H1 (cell line): ENCODE results near the gene GFRA3. TPM values are rescaled to one million over a fixed set of nuclear protein-coding genes. Genes with fewer than 3 reads are reported as not detected.

Source experiments
- CTCF ChIA-PET: fragments of 300-600 bp; sonication (Branson Sonifier 250); formaldehyde crosslinking; loops from one replicate; lab custom pipeline; 2021; ENCODE audit not compliant: partially characterized antibody; lab: Charles Lee
- POLR2A ChIA-PET: fragments of 300-600 bp; sonication (Branson Sonifier 250); formaldehyde crosslinking; loops from one replicate; lab custom pipeline; 2021; ENCODE audit warnings: inconsistent platforms; ENCODE audit not compliant: partially characterized antibody; lab: Charles Lee
- DNase-seq, 2 experiments: peaks; one replicate each; pipeline versions ENCODE4 v3.0.0 to v3.0.0-alpha.2; 2010 to 2022; ENCODE audit warnings: low spot score in 2 of 2, low read depth in 1 of 2, mixed read lengths in 1 of 2
- FAIRE-seq: peaks from 2 replicates; lab custom pipeline; 2011; peaks lifted over from hg19 to GRCh38; lab: Jason Lieb, UNC
- H2AFZ ChIP-seq: 2 replicates; pipeline ENCODE4 v1.8.1; 2012; ENCODE audit warnings: low read length, inconsistent platforms
- H2AK5ac ChIP-seq: 2 replicates; pipeline ENCODE4 v1.6.1; 2013; ENCODE audit warnings: low read depth, low read length
- H2BK120ac ChIP-seq: replicated peaks from 2 replicates; pipeline ENCODE3; 2013; ENCODE audit warnings: low read depth, low read length, inconsistent platforms
- H2BK12ac ChIP-seq: 2 replicates; pipeline ENCODE4 v1.6.1; 2013; ENCODE audit warnings: low read depth, low read length
- H2BK15ac ChIP-seq: 2 replicates; pipeline ENCODE4 v1.6.1; 2013; ENCODE audit warnings: low read length
- H2BK20ac ChIP-seq: 2 replicates; pipeline ENCODE4 v1.6.1; 2013; ENCODE audit warnings: low read length
- H2BK5ac ChIP-seq: 2 replicates; pipeline ENCODE4 v1.6.1; 2013; ENCODE audit warnings: low read depth, low read length
- H3K14ac ChIP-seq: 2 replicates; pipeline ENCODE4 v1.6.1; 2013; ENCODE audit warnings: inconsistent platforms; ENCODE audit not compliant: insufficient read length
- H3K18ac ChIP-seq: 2 replicates; pipeline ENCODE4 v1.6.1; 2013; ENCODE audit warnings: low read length; ENCODE audit errors: extremely low read depth
- H3K23ac ChIP-seq: 2 replicates; pipeline ENCODE4 v1.6.1; 2013; ENCODE audit warnings: inconsistent platforms; ENCODE audit not compliant: insufficient read length
- H3K23me2 ChIP-seq: 2 replicates; pipeline ENCODE4 v1.6.1; 2013; ENCODE audit warnings: low read depth, low read length
- H3K27ac ChIP-seq: 2 replicates; pipeline ENCODE4 v1.6.1; 2011; ENCODE audit warnings: low read depth, low read length, inconsistent platforms
- H3K27me3 ChIP-seq, 4 experiments: replicated peaks in 1 of 4; 1 replicate in 1 of 4; 2 replicates in 3 of 4; pipeline versions ENCODE4 v1.6.1 to v1.8.1; 2011 to 2013; ENCODE audit warnings: low read length in 3 of 4, mild to moderate bottlenecking in 3 of 4, inconsistent platforms in 2 of 4, mixed read lengths in 2 of 4, moderate library complexity in 1 of 4; ENCODE audit not compliant: control insufficient read depth in 3 of 4, insufficient read depth in 3 of 4; ENCODE audit errors: extremely low read depth in 1 of 4
- H3K36me3 ChIP-seq, 4 experiments: 2 replicates each; pipeline versions ENCODE4 v1.6.1 to v1.8.1; 2011 to 2013; ENCODE audit warnings: mild to moderate bottlenecking in 4 of 4, low read length in 3 of 4, moderate library complexity in 2 of 4, control low read depth in 1 of 4, inconsistent platforms in 1 of 4; ENCODE audit not compliant: insufficient read depth in 4 of 4, control insufficient read depth in 2 of 4
- H3K4ac ChIP-seq: replicated peaks from 2 replicates; pipeline ENCODE3; 2013; ENCODE audit warnings: low read length, low read depth, mixed read lengths, inconsistent platforms; ENCODE audit not compliant: insufficient read length
- H3K4me1 ChIP-seq, 4 experiments: replicated peaks in 1 of 4; 1 replicate in 1 of 4; 2 replicates in 3 of 4; pipeline versions ENCODE4 v1.6.1 to v1.8.1; 2011 to 2013; ENCODE audit warnings: low read length in 3 of 4, inconsistent platforms in 2 of 4, mixed read lengths in 1 of 4; ENCODE audit not compliant: insufficient read depth in 4 of 4, control insufficient read depth in 3 of 4
- H3K4me2 ChIP-seq, 2 experiments: 2 replicates each; pipeline versions ENCODE4 v1.6.1 to v1.8.1; 2011 to 2013; ENCODE audit warnings: low read depth in 2 of 2, low read length in 2 of 2, control low read depth in 1 of 2, inconsistent platforms in 1 of 2, mild to moderate bottlenecking in 1 of 2; ENCODE audit not compliant: insufficient read depth in 1 of 2
- H3K4me3 ChIP-seq, 4 experiments: fragments of 200-600, 300-600 bp in 1 of 4; sonication (generic), shearing (Covaris generic), sonication (Bioruptor Twin) in 1 of 4; 2 replicates each; pipeline versions ENCODE4 v1.5.1 to v1.8.1; 2011 to 2016; ENCODE audit warnings: low read length in 4 of 4, low read depth in 3 of 4, control low read depth in 2 of 4, inconsistent platforms in 2 of 4, mild to moderate bottlenecking in 2 of 4, mixed read lengths in 1 of 4, moderate library complexity in 1 of 4; ENCODE audit not compliant: insufficient read depth in 2 of 4; ENCODE audit errors: extremely low read depth in 1 of 4
- H3K56ac ChIP-seq: replicated peaks from 2 replicates; pipeline ENCODE3; 2013; ENCODE audit warnings: low read depth, mild to moderate bottlenecking, mixed read lengths, low read length, inconsistent platforms; ENCODE audit not compliant: insufficient read length
- H3K79me1 ChIP-seq: 2 replicates; pipeline ENCODE4 v1.6.1; 2013; ENCODE audit warnings: low read depth, low read length, control low read depth
- H3K79me2 ChIP-seq, 2 experiments: 2 replicates each; pipeline versions ENCODE4 v1.6.1 to v1.8.1; 2012 to 2013; ENCODE audit warnings: low read length in 2 of 2, mild to moderate bottlenecking in 2 of 2, inconsistent platforms in 1 of 2; ENCODE audit not compliant: insufficient read depth in 2 of 2, control insufficient read depth in 1 of 2
- H3K9ac ChIP-seq, 4 experiments: replicated peaks in 1 of 4; 1 replicate in 1 of 4; 2 replicates in 3 of 4; pipeline versions ENCODE4 v1.6.1 to v1.8.1; 2011 to 2013; ENCODE audit warnings: low read depth in 3 of 4, low read length in 3 of 4, control low read depth in 2 of 4, mild to moderate bottlenecking in 2 of 4, moderate library complexity in 2 of 4, inconsistent platforms in 1 of 4; ENCODE audit errors: extremely low read depth in 1 of 4
- H3K9me3 ChIP-seq, 2 experiments: 2 replicates each; pipeline versions ENCODE4 v1.6.1 to v1.8.1; 2012 to 2013; ENCODE audit warnings: mild to moderate bottlenecking in 2 of 2, moderate library complexity in 2 of 2, control low read depth in 1 of 2, inconsistent platforms in 1 of 2, low read depth in 1 of 2, low read length in 1 of 2, mixed read lengths in 1 of 2; ENCODE audit not compliant: insufficient read depth in 2 of 2
- H4K20me1 ChIP-seq, 2 experiments: replicated peaks in 1 of 2; 2 replicates each; pipeline versions ENCODE3 to v1.8.1; 2011 to 2013; ENCODE audit warnings: inconsistent platforms in 2 of 2, low read length in 2 of 2, mild to moderate bottlenecking in 1 of 2; ENCODE audit not compliant: insufficient read depth in 2 of 2, control insufficient read depth in 1 of 2
- H4K5ac ChIP-seq: 2 replicates; pipeline ENCODE4 v1.6.1; 2013; ENCODE audit warnings: low read length, low read depth, mixed read lengths, inconsistent platforms; ENCODE audit not compliant: insufficient read length
- H4K8ac ChIP-seq: 2 replicates; pipeline ENCODE4 v1.8.0; 2013; ENCODE audit warnings: mild to moderate bottlenecking, moderate library complexity, low read length, inconsistent platforms; ENCODE audit not compliant: insufficient read depth; ENCODE audit errors: extremely low read depth
- H4K91ac ChIP-seq: replicated peaks from 2 replicates; pipeline ENCODE3; 2013; ENCODE audit warnings: low read length, mixed read lengths, inconsistent platforms; ENCODE audit not compliant: insufficient read length
- BCL11A ChIP-seq, 2 experiments: IDR thresholded peaks; one replicate each; pipeline ENCODE4 v1.6.1; 2011; ENCODE audit warnings: low read depth in 2 of 2, low read length in 2 of 2, mild to moderate bottlenecking in 2 of 2
- CBX8 ChIP-seq: fragments of 300-800, 300-1000 bp; sonication (generic); IDR thresholded peaks from 2 replicates; pipeline ENCODE4 v1.7.1; 2016; ENCODE audit warnings: low read depth, low read length, borderline replicate concordance
- CHD2 ChIP-seq: IDR thresholded peaks from 2 replicates; pipeline ENCODE4 v1.6.1; 2012; ENCODE audit warnings: low read length, improper control_type of control experiment
- EZH2 ChIP-seq: fragments of 200-600 bp; sonication (generic); IDR thresholded peaks from 2 replicates; pipeline ENCODE4 v1.7.1; 2012; ENCODE audit warnings: low read depth, mild to moderate bottlenecking, moderate library complexity, low read length, inconsistent platforms; ENCODE audit not compliant: severe bottlenecking
- GTF2F1 ChIP-seq: IDR thresholded peaks from 2 replicates; pipeline ENCODE4 v1.6.1; 2012; ENCODE audit warnings: low read depth, low read length, improper control_type of control experiment, borderline replicate concordance
- HDAC2 ChIP-seq, 2 experiments: fragments of 300-600 bp in 1 of 2; sonication (generic) in 1 of 2; IDR thresholded peaks; 2 replicates each; pipeline ENCODE4 v1.6.1; 2011 to 2012; ENCODE audit warnings: low read depth in 2 of 2, low read length in 2 of 2, mild to moderate bottlenecking in 2 of 2, moderate library complexity in 2 of 2, borderline replicate concordance in 1 of 2, inconsistent platforms in 1 of 2
- HDAC6 ChIP-seq: IDR thresholded peaks from one replicate; pipeline ENCODE4 v1.7.1; 2012; ENCODE audit warnings: low read depth, mild to moderate bottlenecking, inconsistent platforms, low read length, moderate library complexity
- JUND ChIP-seq: IDR thresholded peaks from 2 replicates; pipeline ENCODE4 v1.6.1; 2011; ENCODE audit warnings: mild to moderate bottlenecking, improper control_type of control experiment, low read length
- KDM4A ChIP-seq: IDR thresholded peaks from one replicate; pipeline ENCODE4 v1.7.1; 2012; ENCODE audit warnings: low read depth, mild to moderate bottlenecking, moderate library complexity, low read length, inconsistent platforms; ENCODE audit not compliant: severe bottlenecking
- NANOG ChIP-seq: IDR thresholded peaks from 2 replicates; pipeline ENCODE4 v1.6.1; 2011; ENCODE audit warnings: low read length, low read depth, mild to moderate bottlenecking, inconsistent platforms; ENCODE audit not compliant: insufficient read depth, poor library complexity, severe bottlenecking
- PHF8 ChIP-seq: fragments of 200-600 bp; sonication (generic); conservative IDR thresholded peaks from 2 replicates; pipeline ENCODE4 v1.7.1; 2012; ENCODE audit warnings: low read depth, mild to moderate bottlenecking, inconsistent platforms, low read length, moderate library complexity
- POU5F1 ChIP-seq: IDR thresholded peaks from 2 replicates; pipeline ENCODE4 v1.6.1; 2011; ENCODE audit warnings: low read depth, mild to moderate bottlenecking, low read length, moderate library complexity
- RBBP5 ChIP-seq: IDR thresholded peaks from 2 replicates; pipeline ENCODE4 v1.7.1; 2012; ENCODE audit warnings: low read depth, mild to moderate bottlenecking, inconsistent platforms, low read length, moderate library complexity, borderline replicate concordance
- SIX5 ChIP-seq: IDR thresholded peaks from 2 replicates; pipeline ENCODE4 v1.6.1; 2011; ENCODE audit warnings: mild to moderate bottlenecking, low read depth, low read length
- SUZ12 ChIP-seq: fragments of 200-600 bp; sonication (generic); IDR thresholded peaks from 2 replicates; pipeline ENCODE4 v1.6.1; 2012; ENCODE audit warnings: mild to moderate bottlenecking, inconsistent platforms, low read length, moderate library complexity, mixed read lengths
- polyA plus RNA-seq, 7 experiments: library from polyadenylated mRNA; depleted of rRNA in 3 of 7; stranded (reverse) in 5 of 7; unstranded in 2 of 7; fragments of >200 nt in 5 of 7; fragments of 200-250 nt in 2 of 7; gene quantifications; 1 replicate in 5 of 7; 2 replicates in 1 of 7; 4 replicates in 1 of 7; pipeline versions ENCODE4 v1.2.1 to v1.2.3, GENCODE V29; 2011 to 2013; ENCODE audit warnings: missing spikeins in 2 of 7, mixed read lengths in 2 of 7
- total RNA-seq: library from RNA; stranded (reverse); fragmentation: NEBNext Ultra II Directional; extraction: Animal tissue kit (Norgen Biotek cat#: 25700); gene quantifications from 2 replicates; pipeline ENCODE4 v1.2.1, GENCODE V29; 2021

GFRA3 gene
- total and polyA plus RNA-seq, 2 of the 8 experiments (the other 6 are each of a cell fraction or from before 2014, with no cell fraction given): 0.88 to 3.4 TPM

DNA sequence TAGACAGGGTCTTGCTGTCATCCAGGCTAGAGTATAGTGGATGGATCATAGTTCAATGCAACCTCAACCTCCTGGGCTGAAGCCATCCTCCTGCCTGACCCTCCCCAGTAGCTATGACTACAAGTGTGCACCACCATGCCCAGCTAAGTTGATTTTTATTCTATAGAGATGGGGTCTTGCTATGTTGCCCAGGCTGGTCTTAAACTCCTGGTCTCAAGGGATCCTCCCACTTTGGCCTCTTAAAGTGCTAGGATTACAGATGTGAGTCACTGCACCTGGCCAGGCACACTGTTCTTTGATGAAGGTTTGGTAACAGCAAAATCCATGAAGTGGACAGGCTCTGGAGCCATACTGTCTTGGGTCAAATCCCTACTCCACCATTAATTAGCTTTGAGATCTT, 6.5 kb upstream of the GFRA3 start:
- H2BK20ac ChIP-seq: no peak overlapping the region
- H3K27ac ChIP-seq: no peak overlapping the region
- no peak overlapping the region for H3K9ac ChIP-seq
- no peak overlapping the region for H3K14ac ChIP-seq
- no peak overlapping the region for H3K23ac ChIP-seq
- H3K9me3 ChIP-seq: no peaks in the 10 kb centered on the region
- peaks cover 2 to 14% (median 7%) of the 10 kb centered on the region in 4 experiments; a peak in 6 of 8 replicates for H3K36me3 ChIP-seq
- no peaks in the 10 kb centered on the region for H3K79me2 ChIP-seq
- H3K4ac ChIP-seq: no peak overlapping the region
- no peak overlapping the region for H4K5ac ChIP-seq
- ChIA-PET CTCF (interaction anchor here (1.1 to 10.8 kb wide), 6 partner anchors 12 to 101 kb away, joined by 3 to 128 read pairs (median 6); partner anchors contain the start of gene KDM3B), POLR2A (interaction anchor here (1.0 to 1.2 kb wide), 5 partner anchors 18 to 263 kb away, joined by 3 to 4 read pairs (median 3); partner anchors contain the start of genes CDC23, CDC25C and ETF1)
- H3K4me2 ChIP-seq: no peak overlapping the region
- DNase-seq (no peak), FAIRE-seq (no peak)
- H2BK12ac ChIP-seq: no peak overlapping the region
- H4K20me1 ChIP-seq: peaks cover 0 to 2% of the 10 kb centered on the region in 2 experiments
- no peak overlapping the region for H3K18ac ChIP-seq
- no peak overlapping the region for H3K4me3 ChIP-seq
- no peak overlapping the region for H2BK120ac ChIP-seq
- H4K8ac ChIP-seq: no peak overlapping the region
- H2AK5ac ChIP-seq: no peak overlapping the region
- H3K27me3 ChIP-seq: no peaks in the 10 kb centered on the region
- no peaks in the 10 kb centered on the region for H3K4me1 ChIP-seq
- H2BK5ac ChIP-seq: no peak overlapping the region
- no peak overlapping the region for H2BK15ac ChIP-seq
- H3K56ac ChIP-seq: no peak overlapping the region
- no peak overlapping the region for H2AFZ ChIP-seq
- no peak overlapping the region for H4K91ac ChIP-seq
- H3K23me2 ChIP-seq: no peaks in the 10 kb centered on the region
- H3K79me1 ChIP-seq: no peaks in the 10 kb centered on the region
- TF ChIP-seq CBX8 (no peak), KDM4A (no peak), POU5F1 (no peak), GTF2F1 (no peak), PHF8 (no peak), CHD2 (no peak), JUND (no peak), HDAC2 (IDR thresholded peaks at IDR 0.05; ENCODE audit: borderline replicate concordance in 1 of 2, low read depth in 2 of 2, low read length in 2 of 2) (no peak), SUZ12 (no peak), NANOG (no peak), BCL11A (IDR thresholded peaks at IDR 0.05; ENCODE audit: low read depth in 2 of 2, low read length in 2 of 2) (no peak), RBBP5 (no peak), HDAC6 (no peak), SIX5 (no peak), EZH2 (no peak)
